ENCODE measurements around the gene MT1X. TPM values are rescaled to one million over a fixed set of nuclear protein-coding genes. Genes with fewer than 3 reads are reported as not detected.
"Not testable (repeated sequence)": the region's sequence is repeated elsewhere in the genome, so short reads cannot be mapped to it uniquely, and the experiment has no call there.

MT1X gene
- total and polyA plus RNA-seq, 4 experiments from 2014 or later: 21.0 to 146 (median 49.9) TPM

GRCh38 chr16:56711862-56712261 lies 29.6 kb downstream of the MT1X start:
- CTCF ChIA-PET (ENCODE audit: partially characterized antibody): no interaction called here
- Histone ChIP-seq H3K27ac (ENCODE audit: low read depth, low read length) (no peak overlapping the region), H3K9me3 (ENCODE audit: control insufficient read depth in 1 of 2, low read length in 2 of 2) (no peaks in the 10 kb centered on the region), H3K27me3 (ENCODE audit: insufficient read depth, low read length) (no peaks in the 10 kb centered on the region), H3K4me1 (ENCODE audit: insufficient read depth, low read length) (peaks cover 20% of the 10 kb centered on the region), H3K4me3 (ENCODE audit: low read length in 2 of 2) (no peak overlapping the region), H3K36me3 (ENCODE audit: insufficient read depth, low read length) (no peaks in the 10 kb centered on the region)
- Mint-ChIP-seq H3K27me3 (no peaks in the 10 kb centered on the region), H3K4me3 (no peak overlapping the region), H3K27ac (no peak overlapping the region), H3K36me3 (no peaks in the 10 kb centered on the region), H3K9me3 (no peaks in the 10 kb centered on the region), H3K4me1 (peaks cover 12 to 23% (median 15%) of the 10 kb centered on the region in 4 donors)
- intact Hi-C loops (cut with micrococcal nuclease): no loop called here
- POLR2A ChIA-PET (ENCODE audit: partially characterized antibody): no interaction called here
- DNase-seq: no peak

- H3K9me3 ChIP-seq (ENCODE audit: control insufficient read depth in 1 of 2, low read length in 2 of 2): no peaks in the 10 kb centered on the region
- intact Hi-C loops (cut with micrococcal nuclease): no loop called here
- H3K4me1 ChIP-seq (ENCODE audit: insufficient read depth, low read length): peaks cover 9% of the 10 kb centered on the region
- Mint-ChIP-seq H3K4me1 (peaks cover 5 to 15% (median 6%) of the 10 kb centered on the region in 4 donors), H3K27ac (no peak overlapping the region), H3K9me3 (no peaks in the 10 kb centered on the region), H3K36me3 (no peaks in the 10 kb centered on the region), H3K4me3 (no peak overlapping the region), H3K27me3 (no peaks in the 10 kb centered on the region)
- no peak overlapping the region for H3K27ac ChIP-seq (ENCODE audit: low read depth, low read length)
- no peaks in the 10 kb centered on the region for H3K36me3 ChIP-seq (ENCODE audit: insufficient read depth, low read length)
- POLR2A ChIA-PET (ENCODE audit: partially characterized antibody): no interaction called here
- CTCF ChIA-PET (ENCODE audit: partially characterized antibody): interaction anchor here (0.7 to 0.8 kb wide), 2 partner anchors 12 to 36 kb away, joined by 3 read pairs; no protein-coding TSS in a partner anchor
- H3K4me3 ChIP-seq (ENCODE audit: low read length in 2 of 2): no peak overlapping the region
- no peak for DNase-seq
- H3K27me3 ChIP-seq (ENCODE audit: insufficient read depth, low read length): no peaks in the 10 kb centered on the region
Measured at GRCh38 chr16:56713794-56714193, 31.5 kb downstream of the MT1X start.

- Histone ChIP-seq H3K27me3 (ENCODE audit: insufficient read depth, low read length) (no peaks in the 10 kb centered on the region), H3K9me3 (ENCODE audit: control insufficient read depth in 1 of 2, low read length in 2 of 2) (no peaks in the 10 kb centered on the region), H3K4me3 (ENCODE audit: low read length in 2 of 2) (no peak overlapping the region), H3K27ac (ENCODE audit: low read depth, low read length) (no peak overlapping the region), H3K36me3 (ENCODE audit: insufficient read depth, low read length) (no peaks in the 10 kb centered on the region), H3K4me1 (ENCODE audit: insufficient read depth, low read length) (no peaks in the 10 kb centered on the region)
- H3K4me3 Mint-ChIP-seq: no peak overlapping the region
- H3K27me3 Mint-ChIP-seq: no peaks in the 10 kb centered on the region
- ChIA-PET CTCF (ENCODE audit: partially characterized antibody) (interaction anchor here (1.0 kb wide), 1 partner anchor 13 kb away, joined by 3 read pairs; no protein-coding TSS in a partner anchor), POLR2A (ENCODE audit: partially characterized antibody) (no interaction called here)
- H3K27ac Mint-ChIP-seq: no peak overlapping the region
- intact Hi-C loops (cut with micrococcal nuclease): no loop called here
- no peaks in the 10 kb centered on the region for H3K9me3 Mint-ChIP-seq
- DNase-seq: no peak
- H3K4me1 Mint-ChIP-seq: peaks cover 0 to 5% (median under 1%) of the 10 kb centered on the region in 4 donors
- no peaks in the 10 kb centered on the region for H3K36me3 Mint-ChIP-seq
Measured at GRCh38 chr16:56715126-56715525, 32.9 kb downstream of the MT1X start.

- Mint-ChIP-seq H3K9me3 (no peaks in the 10 kb centered on the region), H3K27ac (no peak overlapping the region), H3K4me1 (no peaks in the 10 kb centered on the region), H3K36me3 (no peaks in the 10 kb centered on the region), H3K4me3 (no peak overlapping the region), H3K27me3 (no peaks in the 10 kb centered on the region)
- no peaks in the 10 kb centered on the region for H3K36me3 ChIP-seq (ENCODE audit: insufficient read depth, low read length)
- no peaks in the 10 kb centered on the region for H3K9me3 ChIP-seq (ENCODE audit: control insufficient read depth in 1 of 2, low read length in 2 of 2)
- intact Hi-C loops (cut with micrococcal nuclease): no loop called here
- no peaks in the 10 kb centered on the region for H3K27me3 ChIP-seq (ENCODE audit: insufficient read depth, low read length)
- POLR2A ChIA-PET (ENCODE audit: partially characterized antibody): interaction anchor here (1.1 kb wide), 1 partner anchor 9 kb away, joined by 3 read pairs; no protein-coding TSS in a partner anchor
- H3K4me3 ChIP-seq (ENCODE audit: low read length in 2 of 2): no peak overlapping the region
- no peak for DNase-seq
- CTCF ChIA-PET (ENCODE audit: partially characterized antibody): interaction anchor here (2.1 kb wide), 1 partner anchor 15 kb away, joined by 6 read pairs; no protein-coding TSS in a partner anchor
- H3K4me1 ChIP-seq (ENCODE audit: insufficient read depth, low read length): no peaks in the 10 kb centered on the region
- H3K27ac ChIP-seq (ENCODE audit: low read depth, low read length): no peak overlapping the region
Measured at GRCh38 chr16:56716761-56717160, 34.5 kb downstream of the MT1X start.

- H3K9me3 ChIP-seq (ENCODE audit: control insufficient read depth in 1 of 2, low read length in 2 of 2); H3K4me1 Mint-ChIP-seq; H3K27ac ChIP-seq (ENCODE audit: low read depth, low read length); H3K4me3 ChIP-seq (ENCODE audit: low read length in 2 of 2); intact Hi-C loops (cut with micrococcal nuclease); H3K36me3 ChIP-seq (ENCODE audit: insufficient read depth, low read length); H3K9me3 Mint-ChIP-seq; H3K27me3 ChIP-seq (ENCODE audit: insufficient read depth, low read length); DNase-seq; H3K36me3 Mint-ChIP-seq; H3K4me3 Mint-ChIP-seq; H3K27ac Mint-ChIP-seq; H3K27me3 Mint-ChIP-seq; H3K4me1 ChIP-seq (ENCODE audit: insufficient read depth, low read length): not testable (repeated sequence)
- CTCF ChIA-PET (ENCODE audit: partially characterized antibody): interaction anchor here (1.4 to 2.1 kb wide), 2 partner anchors 16 to 75 kb away, joined by 3 to 6 read pairs; no protein-coding TSS in a partner anchor
- POLR2A ChIA-PET (ENCODE audit: partially characterized antibody): interaction anchor here (0.6 to 1.1 kb wide), 2 partner anchors 10 to 11 kb away, joined by 3 read pairs; no protein-coding TSS in a partner anchor
Measured at GRCh38 chr16:56717532-56717931, 35.3 kb downstream of the MT1X start.

GRCh38 chr16:56722200-56722842 lies 40.1 kb downstream of the MT1X start:
- CTCF ChIA-PET (ENCODE audit: partially characterized antibody): interaction anchor here (0.7 kb wide), 1 partner anchor 145 kb away, joined by 3 read pairs; no protein-coding TSS in a partner anchor
- intact Hi-C loops (cut with micrococcal nuclease): loop anchor here (10.0 kb wide), 1 partner anchor 212 kb away; the partner anchor contains the start of gene HERPUD1

GRCh38 chr16:56724191-56724590 lies 41.9 kb downstream of the MT1X start:
- no peak for DNase-seq
- no peak overlapping the region for H3K27ac ChIP-seq (ENCODE audit: low read depth, low read length)
- H3K27me3 ChIP-seq (ENCODE audit: insufficient read depth, low read length): no peaks in the 10 kb centered on the region
- Mint-ChIP-seq H3K4me1 (peaks cover 5 to 15% (median 7%) of the 10 kb centered on the region in 4 donors), H3K27ac (peak overlapping the region in 1 of 7 donors; percentile 37), H3K9me3 (no peaks in the 10 kb centered on the region), H3K4me3 (no peak overlapping the region), H3K27me3 (peaks cover 0 to 3% of the 10 kb centered on the region in 2 donors), H3K36me3 (no peaks in the 10 kb centered on the region)
- H3K36me3 ChIP-seq (ENCODE audit: insufficient read depth, low read length): no peaks in the 10 kb centered on the region
- intact Hi-C loops (cut with micrococcal nuclease): loop anchor here (10.0 kb wide), 1 partner anchor 211 kb away; the partner anchor contains the start of gene HERPUD1
- CTCF ChIA-PET (ENCODE audit: partially characterized antibody): no interaction called here
- POLR2A ChIA-PET (ENCODE audit: partially characterized antibody): no interaction called here
- H3K4me1 ChIP-seq (ENCODE audit: insufficient read depth, low read length): peaks cover 9% of the 10 kb centered on the region
- H3K4me3 ChIP-seq (ENCODE audit: low read length in 2 of 2): no peak overlapping the region
- H3K9me3 ChIP-seq (ENCODE audit: control insufficient read depth in 1 of 2, low read length in 2 of 2): no peaks in the 10 kb centered on the region

More at GRCh38 chr16:56722200-56722842, 40.1 kb downstream of the MT1X start:
- DNase-seq: no peak
- Histone ChIP-seq H3K9me3 (ENCODE audit: control insufficient read depth in 1 of 2, low read length in 2 of 2) (no peaks in the 10 kb centered on the region), H3K4me1 (ENCODE audit: insufficient read depth, low read length) (no peaks in the 10 kb centered on the region), H3K4me3 (ENCODE audit: low read length in 2 of 2) (no peak overlapping the region), H3K27ac (ENCODE audit: low read depth, low read length) (no peak overlapping the region), H3K36me3 (ENCODE audit: insufficient read depth, low read length) (no peaks in the 10 kb centered on the region), H3K27me3 (ENCODE audit: insufficient read depth, low read length) (no peaks in the 10 kb centered on the region)
- Mint-ChIP-seq H3K4me3 (no peak overlapping the region), H3K9me3 (no peaks in the 10 kb centered on the region), H3K27ac (no peak overlapping the region), H3K27me3 (peaks cover 0 to 3% of the 10 kb centered on the region in 2 donors), H3K36me3 (no peaks in the 10 kb centered on the region), H3K4me1 (peaks cover 0 to 4% (median 0%) of the 10 kb centered on the region in 4 donors)
- POLR2A ChIA-PET (ENCODE audit: partially characterized antibody): no interaction called here

All from CD4-positive, alpha-beta memory T cell (primary cell).